Loucy (cell line): ENCODE measurements around the gene HEATR5A.

Experiments
- H2AFZ ChIP-seq: fragments of 200-600 bp; sonication (generic); 2 replicates; pipeline ENCODE4 v1.6.0; 2016; ENCODE audit warnings: antibody characterized with exemption, mild to moderate bottlenecking, low read length, moderate library complexity
- H3F3A ChIP-seq: fragments of 200-600 bp; 2 replicates; pipeline ENCODE4 v1.6.0; 2016; ENCODE audit warnings: antibody characterized with exemption, low read depth, mild to moderate bottlenecking
- H3K27me3 ChIP-seq: fragments of 200-600 bp; sonication (generic); 2 replicates; pipeline ENCODE4 v1.6.1; 2014; ENCODE audit warnings: low read length, mild to moderate bottlenecking; ENCODE audit not compliant: insufficient read depth, poor library complexity, severe bottlenecking
- H3K36me3 ChIP-seq: fragments of 200-600 bp; sonication (generic); 2 replicates; pipeline ENCODE4 v1.6.1; 2016; ENCODE audit warnings: low read length; ENCODE audit not compliant: insufficient read depth
- H3K4me1 ChIP-seq: fragments of 200-600 bp; sonication (generic); 2 replicates; pipeline ENCODE4 v1.5.1; 2014; ENCODE audit warnings: low read length, mild to moderate bottlenecking; ENCODE audit not compliant: insufficient read depth, poor library complexity, severe bottlenecking
- H3K4me2 ChIP-seq: fragments of 200-600 bp; sonication (generic); 2 replicates; pipeline ENCODE4 v1.6.0; 2014; ENCODE audit warnings: antibody characterized with exemption, low read length, low read depth, mild to moderate bottlenecking; ENCODE audit not compliant: poor library complexity, severe bottlenecking
- H3K4me3 ChIP-seq: fragments of 200-600 bp; sonication (generic); 2 replicates; pipeline ENCODE4 v1.5.1; 2014; ENCODE audit warnings: low read length, mild to moderate bottlenecking, mixed read lengths; ENCODE audit not compliant: poor library complexity, severe bottlenecking
- H3K79me2 ChIP-seq: fragments of 200-600 bp; sonication (generic); 2 replicates; pipeline ENCODE4 v1.6.1; 2014; ENCODE audit warnings: low read length; ENCODE audit not compliant: insufficient read depth
- H3K9ac ChIP-seq: fragments of 200-600 bp; sonication (generic); 2 replicates; pipeline ENCODE4 v1.6.0; 2014; ENCODE audit warnings: mild to moderate bottlenecking, low read depth, low read length, moderate library complexity; ENCODE audit not compliant: poor library complexity, severe bottlenecking
- H3K9me2 ChIP-seq: fragments of 200-600 bp; sonication (generic); replicated peaks from 2 replicates; pipeline ENCODE4 v1.6.1; 2016; ENCODE audit warnings: low read depth, low read length, mixed read lengths
- H3K9me3 ChIP-seq: fragments of 200-600 bp; sonication (generic); 2 replicates; pipeline ENCODE4 v1.6.1; 2014; ENCODE audit warnings: mild to moderate bottlenecking, antibody characterized with exemption, low read length, low read depth; ENCODE audit not compliant: insufficient read depth
- H4K20me1 ChIP-seq: fragments of 200-600 bp; sonication (generic); 2 replicates; pipeline ENCODE4 v1.6.0; 2014; ENCODE audit warnings: antibody characterized with exemption, low read length, mild to moderate bottlenecking; ENCODE audit not compliant: insufficient read depth, poor library complexity, severe bottlenecking
- EZH2phosphoT487 ChIP-seq: fragments of 200-600 bp; IDR thresholded peaks from 2 replicates; pipeline ENCODE4 v1.6.1; 2018; ENCODE audit warnings: antibody characterized with exemption, mild to moderate bottlenecking, moderate library complexity, borderline replicate concordance
- TF ChIP-seq, protein P1 (sequence below): fragments of 200-600 bp; sonication (generic); conservative IDR thresholded peaks from 2 replicates; pipeline ENCODE4 v1.5.1; 2014; ENCODE audit warnings: mild to moderate bottlenecking, antibody characterized with exemption, low read length

The HEATR5A gene

DNA sequence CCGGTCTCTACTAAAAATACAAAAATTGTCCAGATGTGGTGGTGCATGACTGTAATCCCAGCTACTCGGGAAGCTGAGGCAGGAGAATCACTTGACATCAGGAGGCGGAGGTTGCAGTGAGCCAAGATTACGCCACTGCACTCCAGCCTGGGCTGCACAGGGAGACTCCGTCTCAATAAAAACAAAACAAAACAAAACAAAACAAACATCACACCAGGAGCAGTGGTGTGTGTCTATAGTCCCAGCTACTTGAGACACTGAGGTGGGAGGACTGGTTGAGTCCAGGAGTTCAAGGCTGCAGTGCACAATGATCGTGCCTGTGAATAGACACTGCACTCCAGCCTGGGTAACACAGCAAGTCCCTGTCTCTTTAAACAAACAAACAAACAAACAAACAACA is 123.2 kb downstream of the HEATR5A start:
- Histone ChIP-seq H3K4me3 (no peak overlapping the region), H3K27me3 (no peaks in the 10 kb centered on the region), H3K9me2 (no peaks in the 10 kb centered on the region), H3K9ac (no peak overlapping the region), H3K9me3 (no peaks in the 10 kb centered on the region), H2AFZ (no peak overlapping the region), H3K4me1 (no peaks in the 10 kb centered on the region), H3K36me3 (no peaks in the 10 kb centered on the region), H3K4me2 (no peak overlapping the region), H3F3A (no peaks in the 10 kb centered on the region), H4K20me1 (no peaks in the 10 kb centered on the region), H3K79me2 (no peaks in the 10 kb centered on the region)
- TF ChIP-seq, protein P1, sequence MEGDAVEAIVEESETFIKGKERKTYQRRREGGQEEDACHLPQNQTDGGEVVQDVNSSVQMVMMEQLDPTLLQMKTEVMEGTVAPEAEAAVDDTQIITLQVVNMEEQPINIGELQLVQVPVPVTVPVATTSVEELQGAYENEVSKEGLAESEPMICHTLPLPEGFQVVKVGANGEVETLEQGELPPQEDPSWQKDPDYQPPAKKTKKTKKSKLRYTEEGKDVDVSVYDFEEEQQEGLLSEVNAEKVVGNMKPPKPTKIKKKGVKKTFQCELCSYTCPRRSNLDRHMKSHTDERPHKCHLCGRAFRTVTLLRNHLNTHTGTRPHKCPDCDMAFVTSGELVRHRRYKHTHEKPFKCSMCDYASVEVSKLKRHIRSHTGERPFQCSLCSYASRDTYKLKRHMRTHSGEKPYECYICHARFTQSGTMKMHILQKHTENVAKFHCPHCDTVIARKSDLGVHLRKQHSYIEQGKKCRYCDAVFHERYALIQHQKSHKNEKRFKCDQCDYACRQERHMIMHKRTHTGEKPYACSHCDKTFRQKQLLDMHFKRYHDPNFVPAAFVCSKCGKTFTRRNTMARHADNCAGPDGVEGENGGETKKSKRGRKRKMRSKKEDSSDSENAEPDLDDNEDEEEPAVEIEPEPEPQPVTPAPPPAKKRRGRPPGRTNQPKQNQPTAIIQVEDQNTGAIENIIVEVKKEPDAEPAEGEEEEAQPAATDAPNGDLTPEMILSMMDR: no peak
- no peak for TF ChIP-seq EZH2phosphoT487

DNA sequence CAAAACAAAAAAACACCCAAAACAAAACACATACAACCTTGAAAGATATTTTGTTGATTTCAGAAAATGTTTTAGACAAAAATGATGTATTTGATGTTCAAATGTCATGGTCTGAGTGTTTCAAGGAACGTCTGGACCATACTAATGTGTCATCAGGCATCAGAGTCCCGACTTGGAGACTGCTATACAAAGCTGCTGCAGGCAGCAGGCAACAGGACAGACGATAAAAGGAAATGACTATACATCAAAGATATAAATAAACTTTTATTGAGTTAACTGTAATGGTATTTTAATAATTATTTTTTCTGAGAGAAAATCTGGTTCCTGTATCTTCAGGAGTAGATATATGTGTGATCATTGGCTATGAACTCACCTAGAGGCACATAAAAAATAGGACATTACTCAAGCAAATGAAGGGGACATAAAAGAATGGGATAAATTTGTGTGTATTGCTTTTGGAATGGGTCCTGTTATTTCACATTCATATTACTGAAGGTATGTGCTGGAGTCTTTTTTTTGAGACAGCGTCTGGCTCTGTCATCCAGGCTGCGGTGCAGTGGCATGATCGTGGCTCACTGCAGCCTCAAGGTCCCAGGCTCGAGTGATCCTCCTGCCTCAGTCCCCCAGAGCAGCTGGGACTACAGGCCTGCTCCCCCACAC is 125.5 kb downstream of the HEATR5A start:
- Histone ChIP-seq H3K9ac (no peak overlapping the region), H3K9me3 (no peaks in the 10 kb centered on the region), H3K4me3 (no peak overlapping the region), H3K27me3 (no peaks in the 10 kb centered on the region), H3K9me2 (no peaks in the 10 kb centered on the region), H4K20me1 (no peaks in the 10 kb centered on the region), H2AFZ (no peak overlapping the region), H3K4me1 (no peaks in the 10 kb centered on the region), H3K36me3 (no peaks in the 10 kb centered on the region), H3F3A (no peaks in the 10 kb centered on the region), H3K4me2 (no peak overlapping the region), H3K79me2 (no peaks in the 10 kb centered on the region)
- TF ChIP-seq, protein P1: no peak
- TF ChIP-seq EZH2phosphoT487: no peak

DNA sequence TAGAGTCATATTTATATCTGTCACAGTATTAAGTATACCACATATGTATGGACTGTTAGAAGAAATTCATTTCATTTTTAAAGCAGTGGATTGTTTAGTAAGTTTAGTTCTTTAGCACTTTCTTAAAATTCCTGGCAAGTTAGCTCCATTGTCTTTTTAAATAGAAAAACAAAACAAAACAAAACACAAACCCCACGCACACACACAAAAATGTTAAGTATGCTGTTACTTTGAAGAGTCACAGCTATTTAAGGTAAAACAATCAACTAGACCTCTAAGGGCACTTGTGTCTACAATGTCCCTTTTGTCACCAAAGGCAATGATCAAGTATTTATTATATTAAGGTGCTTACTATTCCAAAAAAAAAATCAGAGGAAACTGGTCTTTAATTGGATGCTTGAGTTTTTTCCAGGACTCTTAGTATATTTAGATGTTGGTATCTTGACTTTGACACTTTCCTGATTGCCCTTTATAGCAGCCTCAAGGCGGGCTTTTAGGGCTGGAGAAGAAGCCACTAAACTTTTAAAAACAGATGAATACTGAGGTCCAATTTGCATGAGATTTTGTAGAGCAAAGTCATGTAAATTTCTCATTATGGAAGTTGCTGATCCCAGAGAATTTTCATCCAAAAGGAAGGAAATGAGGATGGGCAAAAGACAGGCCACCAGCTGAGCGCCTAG is 127.3 kb downstream of the HEATR5A start:
- H3K4me1 ChIP-seq: no peaks in the 10 kb centered on the region
- no peak overlapping the region for H3K4me3 ChIP-seq
- H3F3A ChIP-seq: no peaks in the 10 kb centered on the region
- H4K20me1 ChIP-seq: no peaks in the 10 kb centered on the region
- H3K36me3 ChIP-seq: no peaks in the 10 kb centered on the region
- H3K9me3 ChIP-seq: no peaks in the 10 kb centered on the region
- H3K27me3 ChIP-seq: no peaks in the 10 kb centered on the region
- TF ChIP-seq EZH2phosphoT487: no peak
- TF ChIP-seq, protein P1: no peak
- H2AFZ ChIP-seq: no peak overlapping the region
- no peak overlapping the region for H3K4me2 ChIP-seq
- H3K9ac ChIP-seq: no peak overlapping the region
- no peaks in the 10 kb centered on the region for H3K79me2 ChIP-seq
- H3K9me2 ChIP-seq: no peaks in the 10 kb centered on the region
